Subcutaneous adipose tissue (tissue), 4 donors: Measurements from ENCODE around the gene DTNB. TPM values are rescaled to one million over a fixed set of nuclear protein-coding genes. Genes with fewer than 3 reads are reported as not detected.

Experiments used
- CTCF ChIP-seq: fragments of 450-650 bp; IDR thresholded peaks from one replicate; pipeline ENCODE4 v1.5.1; 2016; ENCODE audit warnings: low read depth, mild to moderate bottlenecking, control low read depth, antibody characterized with exemption, moderate library complexity
- total RNA-seq, 4 donors: library from RNA; depleted of rRNA; stranded (reverse); fragments of >200 nt; gene quantifications; one replicate each; pipeline ENCODE4 v1.1.0, GENCODE V29; 2016

DTNB gene
- total RNA-seq, 4 donors from 2014 or later = 4.6 to 11.6 (median 7.3) TPM

GRCh38 chr2:25692737-25693445 lies 19.5 kb upstream of the DTNB start:
- no peak for TF ChIP-seq CTCF

GRCh38 chr2:25692143-25692542 lies 18.8 kb upstream of the DTNB start:
- no peak for TF ChIP-seq CTCF

- no peak for TF ChIP-seq CTCF
Measured at GRCh38 chr2:25690058-25690457, 16.7 kb upstream of the DTNB start.

- TF ChIP-seq CTCF = no peak
Measured at GRCh38 chr2:25688236-25688635, 14.9 kb upstream of the DTNB start.

- TF ChIP-seq CTCF = no peak
Measured at GRCh38 chr2:25685741-25686140, 12.4 kb upstream of the DTNB start.

- no peak for TF ChIP-seq CTCF
Measured at GRCh38 chr2:25684577-25685473, 11.4 kb upstream of the DTNB start.

GRCh38 chr2:25682082-25682481 lies 8.7 kb upstream of the DTNB start:
- no peak for TF ChIP-seq CTCF
